Activated CD4-positive, alpha-beta T cell treated with anti-CD3 and anti-CD28 coated beads for 4 hours (primary cell): ENCODE data around the gene TNFAIP2.

ENCODE experiments used
- DNase-seq, 2 donors: peaks; one replicate each; pipeline ENCODE4 v3.0.0-alpha.2; 2020

Gene TNFAIP2

DNA sequence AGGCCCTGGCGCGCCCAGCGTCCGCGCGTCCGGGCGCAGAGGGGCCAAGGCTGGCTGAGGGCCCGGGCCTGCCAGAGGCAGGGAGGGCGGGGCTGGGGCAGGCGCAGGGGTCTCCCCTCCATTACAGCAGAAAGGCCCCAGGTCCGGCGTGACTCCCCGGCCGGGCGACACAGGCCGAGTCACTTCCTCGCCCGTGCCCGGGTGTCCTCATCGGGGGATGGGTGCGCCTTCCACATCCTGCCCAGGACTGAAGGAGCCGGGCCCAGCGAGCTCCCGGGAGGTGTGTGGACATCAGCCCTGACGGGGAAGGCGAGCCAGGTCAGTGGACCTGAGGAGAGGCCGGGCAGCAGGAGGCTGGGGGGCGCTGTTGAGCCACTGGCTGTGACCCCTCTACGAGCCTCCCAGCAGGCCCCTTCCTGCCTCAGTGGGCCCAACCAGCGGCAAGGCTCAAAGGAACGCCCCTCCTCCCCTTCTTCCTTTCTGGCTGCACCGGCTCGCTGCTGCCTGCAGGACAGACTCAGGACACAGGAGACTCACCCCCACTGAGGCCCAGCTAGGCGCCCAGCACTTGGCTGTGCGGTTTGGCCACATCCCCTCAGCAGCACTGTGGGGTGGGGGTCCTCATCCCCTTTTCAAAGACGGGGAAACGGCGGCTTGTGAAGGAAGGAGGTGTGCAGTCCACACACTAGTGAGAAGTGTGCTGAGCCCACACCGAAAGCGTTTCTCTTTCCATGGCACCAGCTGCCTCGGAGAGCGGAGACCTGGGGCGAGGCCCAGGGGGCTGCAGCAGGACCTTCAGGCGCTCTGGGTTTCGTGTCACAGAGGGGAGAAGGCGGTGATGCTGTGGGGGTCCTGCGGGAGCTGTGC is 606 bp downstream of the TNFAIP2 start:
- no peak for DNase-seq

- DNase-seq, result no peak
Observed at GRCh38 chr14:103124501-103125001, 1.3 kb downstream of the TNFAIP2 start.

GRCh38 chr14:103125098-103126070 is 2.1 kb downstream of the TNFAIP2 start:
- no peak for DNase-seq

- DNase-seq, result no peak
Observed at GRCh38 chr14:103126088-103126872, 3.0 kb downstream of the TNFAIP2 start.

- no peak for DNase-seq
Observed at GRCh38 chr14:103126873-103127304, 3.6 kb downstream of the TNFAIP2 start.

GRCh38 chr14:103127356-103127755 is 4.1 kb downstream of the TNFAIP2 start:
- no peak for DNase-seq

GRCh38 chr14:103127861-103128598 is 4.8 kb downstream of the TNFAIP2 start:
- DNase-seq, result no peak

DNA sequence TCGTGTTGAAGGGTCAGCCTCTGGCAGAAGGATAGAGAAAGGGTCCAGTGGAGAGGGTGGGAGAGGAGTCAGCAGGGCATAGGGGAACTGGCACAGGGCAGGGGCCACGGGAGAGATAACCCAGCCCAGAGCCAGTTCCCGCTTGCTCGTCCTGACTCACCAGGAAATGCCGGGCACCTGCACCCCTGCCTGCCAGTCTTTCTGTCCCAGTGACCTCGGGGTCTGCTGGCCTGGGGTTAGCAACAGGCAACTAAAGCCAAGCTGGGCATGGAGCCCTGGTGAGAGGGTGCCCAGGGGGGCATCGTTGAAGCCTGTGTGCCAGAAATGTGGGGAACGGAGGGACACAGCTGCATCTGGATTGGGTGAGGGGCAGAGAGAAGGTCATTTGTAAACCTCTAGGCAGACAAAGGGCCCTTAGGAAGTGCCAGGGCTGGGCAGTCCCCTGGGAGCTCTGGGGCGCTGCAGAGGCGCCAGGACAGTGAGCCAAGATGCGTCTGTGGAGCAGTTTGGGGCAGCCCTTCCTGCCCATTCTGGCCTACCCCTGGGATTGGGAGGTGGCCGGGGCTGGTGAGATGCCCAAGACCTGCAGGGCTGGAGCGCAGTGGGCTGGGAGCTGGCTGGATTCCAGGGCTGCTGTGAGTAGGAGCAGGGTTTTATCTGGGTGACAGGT is 5.5 kb downstream of the TNFAIP2 start:
- DNase-seq, result no peak

- DNase-seq, result no peak
Observed at GRCh38 chr14:103129301-103130016, 6.2 kb downstream of the TNFAIP2 start.

GRCh38 chr14:103130017-103130764 is 6.9 kb downstream of the TNFAIP2 start:
- no peak for DNase-seq

GRCh38 chr14:103130965-103131364 is 7.7 kb downstream of the TNFAIP2 start:
- DNase-seq, result no peak

GRCh38 chr14:103131580-103131979 is 8.3 kb downstream of the TNFAIP2 start:
- DNase-seq, result no peak

- no peak for DNase-seq
Observed at GRCh38 chr14:103132381-103133209, 9.3 kb downstream of the TNFAIP2 start.

GRCh38 chr14:103133210-103134140 is 10.2 kb downstream of the TNFAIP2 start:
- DNase-seq, result no peak

DNA sequence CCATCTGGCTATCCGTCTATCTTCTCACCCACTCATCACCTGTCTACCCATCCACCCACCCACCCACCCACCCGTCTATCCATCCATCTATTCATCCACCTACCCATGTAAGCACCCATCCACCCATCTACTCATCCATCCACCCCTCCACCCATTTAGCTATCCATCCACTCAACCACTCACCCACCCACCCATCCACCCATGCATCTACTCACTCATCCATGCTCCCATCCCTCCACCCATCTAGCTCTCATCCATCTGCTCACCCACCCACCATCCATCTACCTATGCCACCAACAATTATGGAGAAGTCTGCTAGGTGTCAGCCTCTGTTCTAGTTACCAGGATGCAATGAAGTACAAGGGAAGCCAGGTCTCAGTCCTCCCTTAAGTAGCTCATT is 11.1 kb downstream of the TNFAIP2 start:
- no peak for DNase-seq

DNA sequence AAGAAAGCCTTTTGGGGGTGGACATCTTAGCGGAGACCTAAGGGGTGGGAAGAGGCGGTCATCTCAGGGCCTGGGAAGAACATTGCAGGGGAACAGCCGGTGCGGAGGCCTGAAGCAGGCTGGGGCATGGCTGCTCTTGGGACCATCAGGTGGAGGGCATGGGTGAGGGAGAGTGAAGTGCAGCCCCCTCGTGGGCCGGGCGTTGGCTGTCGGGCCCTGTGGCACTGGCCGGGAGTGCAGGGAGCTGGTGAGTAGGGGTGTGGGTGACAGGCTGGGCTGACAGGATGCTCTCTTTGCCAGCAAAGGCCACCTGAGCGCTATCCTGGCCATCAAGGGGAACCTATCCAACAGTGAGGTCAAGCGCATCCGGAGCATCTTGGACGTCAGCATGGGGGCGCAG is 11.7 kb downstream of the TNFAIP2 start:
- DNase-seq, result no peak
